Neural progenitor cell (in vitro differentiated cells): ENCODE results near the gene RNF180.

Experiments used
- EZH2 ChIP-seq: fragments of 200-600 bp; sonication (generic); IDR thresholded peaks from 2 replicates; pipeline ENCODE4 v1.6.1; 2017; ENCODE audit warnings: antibody characterized with exemption, mild to moderate bottlenecking, moderate library complexity
- EZH2phosphoT487 ChIP-seq: fragments of 200-600 bp; sonication (generic); IDR thresholded peaks from 2 replicates; pipeline ENCODE4 v1.6.1; 2017; ENCODE audit warnings: antibody characterized with exemption
- TF ChIP-seq, protein P1 (sequence below): fragments of 200-600 bp; sonication (generic); IDR thresholded peaks from 2 replicates; pipeline ENCODE4 v1.5.1; 2017; ENCODE audit warnings: antibody characterized with exemption, mild to moderate bottlenecking

DNA sequence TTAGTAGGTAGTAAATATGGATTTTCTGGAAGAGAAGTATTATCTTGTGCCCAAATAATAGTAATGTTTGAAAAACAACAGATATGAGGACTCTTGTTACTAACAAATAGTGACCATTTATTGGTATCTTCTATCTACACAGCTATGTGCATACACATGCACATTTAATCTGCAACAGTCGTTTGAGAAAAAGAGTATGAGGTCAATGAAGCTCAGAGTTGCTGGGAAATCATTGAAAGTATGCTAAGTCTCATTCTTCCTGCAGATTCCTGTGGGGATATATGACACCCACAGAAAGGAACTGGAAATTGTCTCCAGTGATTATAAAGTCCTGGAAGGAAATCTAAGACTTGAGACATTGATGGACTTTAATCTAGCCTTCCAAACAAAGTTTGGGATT, 40.1 kb upstream of the RNF180 start:
- TF ChIP-seq, protein P1, sequence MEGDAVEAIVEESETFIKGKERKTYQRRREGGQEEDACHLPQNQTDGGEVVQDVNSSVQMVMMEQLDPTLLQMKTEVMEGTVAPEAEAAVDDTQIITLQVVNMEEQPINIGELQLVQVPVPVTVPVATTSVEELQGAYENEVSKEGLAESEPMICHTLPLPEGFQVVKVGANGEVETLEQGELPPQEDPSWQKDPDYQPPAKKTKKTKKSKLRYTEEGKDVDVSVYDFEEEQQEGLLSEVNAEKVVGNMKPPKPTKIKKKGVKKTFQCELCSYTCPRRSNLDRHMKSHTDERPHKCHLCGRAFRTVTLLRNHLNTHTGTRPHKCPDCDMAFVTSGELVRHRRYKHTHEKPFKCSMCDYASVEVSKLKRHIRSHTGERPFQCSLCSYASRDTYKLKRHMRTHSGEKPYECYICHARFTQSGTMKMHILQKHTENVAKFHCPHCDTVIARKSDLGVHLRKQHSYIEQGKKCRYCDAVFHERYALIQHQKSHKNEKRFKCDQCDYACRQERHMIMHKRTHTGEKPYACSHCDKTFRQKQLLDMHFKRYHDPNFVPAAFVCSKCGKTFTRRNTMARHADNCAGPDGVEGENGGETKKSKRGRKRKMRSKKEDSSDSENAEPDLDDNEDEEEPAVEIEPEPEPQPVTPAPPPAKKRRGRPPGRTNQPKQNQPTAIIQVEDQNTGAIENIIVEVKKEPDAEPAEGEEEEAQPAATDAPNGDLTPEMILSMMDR: no peak
- no peak for TF ChIP-seq EZH2phosphoT487
- no peak for TF ChIP-seq EZH2
